ENCODE results near the gene PHKB.
"Not testable (repeated sequence)": the region's sequence is repeated elsewhere in the genome, so short reads cannot be mapped to it uniquely, and the experiment has no call there.

DNA sequence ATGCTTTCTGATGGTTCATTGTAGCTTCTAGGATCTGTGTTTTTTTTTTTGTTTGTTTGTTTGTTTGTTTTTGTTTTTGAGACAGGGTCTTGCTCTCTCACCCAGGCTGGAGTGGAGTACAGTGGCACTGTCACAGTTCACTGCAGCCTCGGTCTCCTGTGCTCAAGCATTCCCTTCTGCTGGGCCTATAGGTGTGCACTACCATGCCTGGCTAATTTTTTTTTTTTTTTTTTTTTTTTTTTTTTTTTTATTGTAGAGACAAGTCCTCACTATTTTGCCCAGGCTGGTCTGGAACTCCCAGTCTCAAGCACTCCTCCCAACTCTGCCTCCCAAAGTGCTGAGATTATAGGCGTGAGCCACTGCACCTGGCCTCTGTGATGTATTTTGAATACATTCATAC lies 11.9 kb downstream of the PHKB start:
- not testable (repeated sequence) for TF ChIP-seq POLR2A, CTCF (IDR thresholded peaks at IDR 0.05)

Measured in uterus (tissue), 2 donors.